A673 (cell line): Measurements from ENCODE around the gene AJUBA.

Experiments
- CTCF ChIP-seq: fragments of 300-800, 200-600 bp; sonication (generic); conservative IDR thresholded peaks from 2 replicates; pipeline ENCODE4 v1.5.1; 2017; ENCODE audit warnings: low read depth, mild to moderate bottlenecking, antibody characterized with exemption, low read length, moderate library complexity, mixed read lengths
- EZH2 ChIP-seq: fragments of 200-600 bp; sonication (generic); IDR thresholded peaks from 2 replicates; pipeline ENCODE4 v1.6.1; 2017; ENCODE audit warnings: borderline replicate concordance, low read depth, mild to moderate bottlenecking, mixed read lengths, antibody characterized with exemption, low read length; ENCODE audit not compliant: poor library complexity, severe bottlenecking

- TF ChIP-seq CTCF = no peak
- TF ChIP-seq EZH2 = no peak
These were observed 36.7 kb downstream of the AJUBA start for GRCh38 chr14:22945642-22946041.
